AG09309 (cell line): Measurements from ENCODE around the gene CSNK1D.
A peak's percentile ranks its signal among the peaks of the same experiment; 100 is the strongest.

Experiments used
- DNase-seq: peaks from one replicate; pipeline ENCODE4 v3.0.0-alpha.2; 2010; ENCODE audit warnings: low read depth
- H3K4me3 ChIP-seq: 2 replicates; pipeline ENCODE4 v1.5.1; 2011; ENCODE audit warnings: mild to moderate bottlenecking, low read depth, low read length, moderate library complexity; ENCODE audit not compliant: control insufficient read depth
- CTCF ChIP-seq: IDR thresholded peaks from 2 replicates; pipeline ENCODE4 v1.5.1; 2011; ENCODE audit warnings: mild to moderate bottlenecking, low read depth, low read length, inconsistent platforms; ENCODE audit not compliant: insufficient read depth, control insufficient read depth; ENCODE audit errors: missing control alignments

The CSNK1D gene

GRCh38 chr17:82232322-82232820 is 41.1 kb downstream of the CSNK1D start:
- no peak for DNase-seq
- no peak for TF ChIP-seq CTCF
- H3K4me3 ChIP-seq, result peak overlapping the region; percentile 88

DNA sequence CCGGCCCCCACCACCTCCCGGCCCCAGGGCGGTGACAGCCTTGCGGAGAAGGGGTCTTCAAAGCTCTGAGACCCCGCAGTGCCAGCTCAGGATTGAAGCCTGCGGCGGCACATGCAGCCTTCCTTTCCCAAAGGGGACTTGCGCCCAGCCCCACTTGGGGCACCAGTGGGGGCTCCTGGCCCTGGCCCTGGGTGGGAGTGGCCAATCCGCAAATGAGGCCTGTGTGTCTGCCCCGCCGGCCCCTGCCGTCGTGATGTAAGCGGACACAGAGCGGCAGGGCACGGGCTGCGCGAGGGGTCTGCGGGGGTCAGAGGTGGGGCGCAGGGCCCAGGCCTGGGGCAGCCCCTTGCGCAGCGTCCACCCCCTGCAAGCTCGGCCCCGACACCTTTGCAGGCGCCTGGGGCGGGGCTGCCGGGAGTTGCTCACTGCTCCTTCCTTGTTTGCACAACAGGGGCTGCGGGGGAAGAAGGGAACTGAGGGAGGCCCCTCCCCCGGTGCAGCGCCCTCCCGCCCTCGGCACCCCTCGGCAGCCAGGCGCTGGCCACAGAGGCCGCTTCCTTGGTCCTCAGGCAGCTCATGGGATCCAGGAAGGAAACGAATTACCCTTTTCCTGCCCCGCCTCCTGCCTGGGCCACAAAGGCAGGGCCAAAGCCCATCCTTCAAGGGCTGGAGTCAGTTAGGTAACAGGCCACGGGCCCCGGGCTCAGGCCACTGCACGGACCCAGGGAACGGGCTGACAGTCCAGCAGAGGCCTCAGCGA is 41.8 kb downstream of the CSNK1D start:
- DNase-seq, result no peak

DNA sequence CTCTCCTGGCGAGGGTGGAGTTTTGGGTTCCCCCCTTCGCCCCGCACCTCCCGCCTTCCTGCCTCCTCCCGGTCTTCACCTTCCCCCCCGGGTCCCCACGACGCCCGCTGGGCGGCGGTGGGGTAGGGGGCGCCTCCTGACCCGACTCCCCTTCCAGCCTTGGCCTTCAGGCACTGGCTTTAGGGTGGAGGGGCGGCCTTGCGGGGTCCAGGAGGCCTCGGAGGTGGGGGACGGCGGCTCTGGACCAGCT is 42.3 kb downstream of the CSNK1D start:
- TF ChIP-seq CTCF, result no peak
- H3K4me3 ChIP-seq, result peak overlapping the region; percentile 88
- no peak for DNase-seq

More for the DNA sequence above, 41.8 kb downstream of the CSNK1D start:
- TF ChIP-seq CTCF, result no peak
- H3K4me3 ChIP-seq, result peak overlapping the region; percentile 88

GRCh38 chr17:82230609-82231311 is 42.7 kb downstream of the CSNK1D start:
- TF ChIP-seq CTCF, result peak; percentile 36
- peak overlapping the region; percentile 88 for H3K4me3 ChIP-seq
- DNase-seq, result peak; percentile 56

DNA sequence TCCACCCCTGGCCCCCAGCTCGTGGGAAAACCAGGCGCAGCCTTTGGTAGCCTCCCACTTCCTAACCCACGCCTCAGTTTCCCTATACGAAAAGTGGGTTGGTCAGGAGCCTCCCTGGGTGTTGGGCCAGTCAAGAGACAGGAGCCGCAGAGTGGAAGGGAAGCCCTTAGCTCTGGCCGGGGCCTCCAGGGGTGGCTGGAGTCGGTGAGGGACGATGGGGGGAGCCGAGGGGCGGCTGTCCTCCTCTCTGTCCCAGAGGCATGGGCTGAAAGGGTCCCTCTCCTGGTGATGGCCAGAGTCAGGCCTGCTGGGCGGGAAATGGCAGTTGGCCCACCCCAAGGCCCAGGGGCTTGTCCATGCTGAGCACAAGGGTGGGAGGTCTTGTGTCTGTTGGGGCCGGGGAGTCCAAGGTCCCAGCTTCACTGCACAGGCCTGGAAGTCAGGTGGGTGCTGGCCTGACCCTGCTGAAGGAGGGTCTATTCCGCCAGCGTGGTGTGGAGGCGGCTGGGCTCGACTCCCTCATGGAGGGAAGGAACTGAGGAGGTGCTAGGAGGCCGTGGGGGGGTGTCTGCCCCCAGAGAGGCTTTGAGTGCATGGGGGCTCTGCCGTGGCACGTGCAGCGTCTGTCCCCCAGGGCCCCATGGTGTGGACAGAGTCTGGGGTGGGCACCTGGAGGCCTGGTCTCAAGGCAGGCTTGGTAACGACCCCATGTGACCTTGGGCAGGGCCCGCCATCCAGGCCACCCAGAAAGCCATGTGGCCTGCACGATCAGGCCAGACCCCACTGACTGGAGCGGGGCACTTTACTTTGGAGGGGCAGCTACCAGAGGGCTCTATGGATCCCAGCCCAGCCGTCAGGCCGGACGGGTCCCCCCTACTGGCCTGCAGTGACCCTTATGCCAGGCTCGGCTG is 43.5 kb downstream of the CSNK1D start:
- TF ChIP-seq CTCF, result no peak
- H3K4me3 ChIP-seq, result peak overlapping the region; percentile 88
- no peak for DNase-seq
